OCI-LY1 (cell line): ENCODE results near the gene RAPH1.

ENCODE experiments used
- H2AFZ ChIP-seq: fragments of 200-600 bp; sonication (generic), shearing (Covaris generic); 2 replicates; pipeline ENCODE4 v1.6.0; 2014; ENCODE audit warnings: antibody characterized with exemption, mild to moderate bottlenecking, low read length
- H3F3A ChIP-seq: fragments of 200-600 bp; sonication (generic), shearing (Covaris generic); 2 replicates; pipeline ENCODE4 v1.6.0; 2014; ENCODE audit warnings: mild to moderate bottlenecking, antibody characterized with exemption, low read length, moderate library complexity; ENCODE audit not compliant: insufficient read depth
- H3K27ac ChIP-seq: fragments of 200-600 bp; sonication (generic); 2 replicates; pipeline ENCODE4 v1.5.1; 2014; ENCODE audit warnings: low read length, mixed run types, mild to moderate bottlenecking, low read depth; ENCODE audit not compliant: poor library complexity, severe bottlenecking
- H3K27me3 ChIP-seq: fragments of 200-600 bp; sonication (generic); 2 replicates; pipeline ENCODE4 v1.6.0; 2014; ENCODE audit warnings: antibody characterized with exemption, mild to moderate bottlenecking, low read length, moderate library complexity; ENCODE audit not compliant: insufficient read depth
- H3K36me3 ChIP-seq: fragments of 200-600 bp; sonication (generic); 2 replicates; pipeline ENCODE4 v1.6.1; 2014; ENCODE audit warnings: mild to moderate bottlenecking, antibody characterized with exemption, low read length, moderate library complexity, mixed read lengths; ENCODE audit not compliant: insufficient read depth
- H3K4me1 ChIP-seq: fragments of 200-600 bp; sonication (generic); 2 replicates; pipeline ENCODE4 v1.5.1; 2014; ENCODE audit warnings: mild to moderate bottlenecking, low read length, moderate library complexity; ENCODE audit not compliant: insufficient read depth, severe bottlenecking
- H3K4me2 ChIP-seq: fragments of 200-600 bp; sonication (generic), shearing (Covaris generic); 2 replicates; pipeline ENCODE4 v1.6.1; 2014; ENCODE audit warnings: low read length
- H3K4me3 ChIP-seq: fragments of 200-600 bp; sonication (generic); 2 replicates; pipeline ENCODE4 v1.5.1; 2014; ENCODE audit warnings: low read length, low read depth, mild to moderate bottlenecking, mixed read lengths; ENCODE audit not compliant: poor library complexity, severe bottlenecking
- H3K79me2 ChIP-seq: fragments of 200-600 bp; shearing (Covaris generic); 2 replicates; pipeline ENCODE4 v1.6.1; 2016; ENCODE audit warnings: mixed run types, low read length, mixed read lengths; ENCODE audit not compliant: insufficient read depth
- H3K9ac ChIP-seq: fragments of 200-600 bp; sonication (generic), shearing (Covaris generic); 2 replicates; pipeline ENCODE4 v1.6.1; 2014; ENCODE audit warnings: mild to moderate bottlenecking, low read length, mixed read lengths
- H3K9me2 ChIP-seq: fragments of 200-600 bp; sonication (generic), shearing (Covaris generic); 2 replicates; pipeline ENCODE4 v1.6.1; 2014; ENCODE audit warnings: low read depth, mild to moderate bottlenecking, low read length, mixed read lengths
- H3K9me3 ChIP-seq: fragments of 200-600 bp; shearing (Covaris generic); 2 replicates; pipeline ENCODE4 v1.6.1; 2014; ENCODE audit warnings: low read length, mixed read lengths
- H4K20me1 ChIP-seq: fragments of 200-600 bp; sonication (generic), shearing (Covaris generic); 2 replicates; pipeline ENCODE4 v1.6.0; 2016; ENCODE audit warnings: mild to moderate bottlenecking, low read length; ENCODE audit not compliant: insufficient read depth
- CTCF ChIP-seq: fragments of 200-600 bp; sonication (generic), shearing (Covaris generic); IDR thresholded peaks from 2 replicates; pipeline ENCODE4 v1.5.1; 2017; ENCODE audit warnings: mild to moderate bottlenecking, antibody characterized with exemption, low read length, moderate library complexity, mixed read lengths
- EZH2 ChIP-seq: fragments of 200-600 bp; sonication (generic), shearing (Covaris generic); IDR thresholded peaks from 2 replicates; pipeline ENCODE4 v1.8.0; 2017; ENCODE audit warnings: borderline replicate concordance, mixed run types, mild to moderate bottlenecking, antibody characterized with exemption, low read length, moderate library complexity, mixed read lengths

The RAPH1 gene

GRCh38 chr2:203399031-203399430 lies 136.1 kb downstream of the RAPH1 start:
- TF ChIP-seq CTCF (no peak), EZH2 (no peak)
- Histone ChIP-seq H3F3A (no peaks in the 10 kb centered on the region), H3K4me1 (no peaks in the 10 kb centered on the region), H2AFZ (no peak overlapping the region), H3K27ac (no peak overlapping the region), H3K79me2 (no peaks in the 10 kb centered on the region), H4K20me1 (no peaks in the 10 kb centered on the region), H3K36me3 (peaks cover 17% of the 10 kb centered on the region), H3K9me2 (no peaks in the 10 kb centered on the region), H3K27me3 (no peaks in the 10 kb centered on the region), H3K9ac (no peak overlapping the region), H3K4me3 (no peak overlapping the region), H3K9me3 (no peaks in the 10 kb centered on the region), H3K4me2 (no peak overlapping the region)

GRCh38 chr2:203396667-203397066 lies 138.4 kb downstream of the RAPH1 start:
- no peaks in the 10 kb centered on the region for H3F3A ChIP-seq
- no peaks in the 10 kb centered on the region for H3K9me2 ChIP-seq
- no peaks in the 10 kb centered on the region for H3K9me3 ChIP-seq
- H2AFZ ChIP-seq = no peak overlapping the region
- H3K36me3 ChIP-seq = peaks cover 10% of the 10 kb centered on the region
- no peak overlapping the region for H3K9ac ChIP-seq
- no peak for TF ChIP-seq CTCF
- H3K27me3 ChIP-seq = no peaks in the 10 kb centered on the region
- H3K4me2 ChIP-seq = no peak overlapping the region
- H4K20me1 ChIP-seq = no peaks in the 10 kb centered on the region
- H3K79me2 ChIP-seq = no peaks in the 10 kb centered on the region
- no peak overlapping the region for H3K4me3 ChIP-seq
- H3K4me1 ChIP-seq = no peaks in the 10 kb centered on the region
- H3K27ac ChIP-seq = no peak overlapping the region

GRCh38 chr2:203395858-203396257 lies 139.2 kb downstream of the RAPH1 start:
- H4K20me1 ChIP-seq = no peaks in the 10 kb centered on the region
- H3K36me3 ChIP-seq = peaks cover 10% of the 10 kb centered on the region
- TF ChIP-seq EZH2 = no peak
- no peak for TF ChIP-seq CTCF
- no peaks in the 10 kb centered on the region for H3K4me1 ChIP-seq
- H2AFZ ChIP-seq = no peak overlapping the region
- no peaks in the 10 kb centered on the region for H3K9me3 ChIP-seq
- no peaks in the 10 kb centered on the region for H3K27me3 ChIP-seq
- H3F3A ChIP-seq = no peaks in the 10 kb centered on the region
- no peaks in the 10 kb centered on the region for H3K79me2 ChIP-seq
- no peak overlapping the region for H3K9ac ChIP-seq
- H3K4me2 ChIP-seq = no peak overlapping the region
- H3K4me3 ChIP-seq = no peak overlapping the region
- no peak overlapping the region for H3K27ac ChIP-seq
- no peaks in the 10 kb centered on the region for H3K9me2 ChIP-seq
